HG03565 (cell line): Measurements from ENCODE around the gene PANX2.
"Not testable (repeated sequence)": the region's sequence is repeated elsewhere in the genome, so short reads cannot be mapped to it uniquely, and the experiment has no call there.

Experiments
- ATAC-seq: cut with Tn5 transposase; IDR thresholded peaks from one replicate; pipeline ENCODE4 v1.9.1; 2021; ENCODE audit warnings: mild to moderate bottlenecking, moderate library complexity; ENCODE audit not compliant: unreplicated experiment

PANX2 gene

GRCh38 chr22:50147258-50148165 is 23.0 kb upstream of the PANX2 start:
- ATAC-seq, result not testable (repeated sequence)

GRCh38 chr22:50148166-50148500 is 22.4 kb upstream of the PANX2 start:
- no peak for ATAC-seq

GRCh38 chr22:50148991-50149721 is 21.4 kb upstream of the PANX2 start:
- no peak for ATAC-seq

GRCh38 chr22:50150161-50151129 is 20.1 kb upstream of the PANX2 start:
- no peak for ATAC-seq

- no peak for ATAC-seq
Observed at GRCh38 chr22:50151571-50152537, 18.7 kb upstream of the PANX2 start.

GRCh38 chr22:50153056-50153755 is 17.3 kb upstream of the PANX2 start:
- ATAC-seq, result no peak

- ATAC-seq, result no peak
Observed at GRCh38 chr22:50153756-50154140, 16.8 kb upstream of the PANX2 start.

- ATAC-seq, result no peak
Observed at GRCh38 chr22:50157709-50158375, 12.7 kb upstream of the PANX2 start.

GRCh38 chr22:50160947-50161346 is 9.6 kb upstream of the PANX2 start:
- no peak for ATAC-seq

- no peak for ATAC-seq
Observed at GRCh38 chr22:50161508-50162390, 8.8 kb upstream of the PANX2 start.

- no peak for ATAC-seq
Observed at GRCh38 chr22:50162391-50162956, 8.1 kb upstream of the PANX2 start.

GRCh38 chr22:50165436-50166123 is 5.0 kb upstream of the PANX2 start:
- ATAC-seq, result no peak

GRCh38 chr22:50167689-50168489 is 2.6 kb upstream of the PANX2 start:
- no peak for ATAC-seq

- ATAC-seq, result not testable (repeated sequence)
Observed at GRCh38 chr22:50168490-50169180, 1.9 kb upstream of the PANX2 start.

- ATAC-seq, result no peak
Observed at GRCh38 chr22:50169181-50169759, 1.3 kb upstream of the PANX2 start.
